ENCODE measurements around the gene KIF3C. TPM values are rescaled to one million over a fixed set of nuclear protein-coding genes. Genes with fewer than 3 reads are reported as not detected.

The KIF3C gene
- total and polyA plus RNA-seq, 2 experiments from 2014 or later = 8.4 to 10.9 TPM

DNA sequence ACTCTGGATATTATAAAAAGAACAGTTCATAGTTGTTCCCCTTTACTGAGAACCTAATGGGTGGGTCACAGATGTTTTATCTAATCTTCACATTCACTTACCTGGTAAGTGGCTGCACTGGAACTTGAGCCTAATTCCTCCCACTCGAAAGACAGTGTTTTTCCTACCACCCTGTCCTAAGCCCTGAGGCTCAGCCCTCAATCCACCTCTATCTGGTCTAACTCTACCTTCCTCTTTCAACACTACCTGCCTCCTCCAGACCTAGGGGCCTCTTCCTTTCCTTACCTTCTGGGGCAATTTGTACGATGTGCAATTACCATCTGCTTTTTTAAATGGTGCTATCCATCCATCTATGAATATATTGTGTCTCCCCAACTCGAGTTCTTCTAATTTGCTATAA, 9.7 kb upstream of the KIF3C start:
- Histone ChIP-seq H3K79me2 (no peaks in the 10 kb centered on the region), H4K20me1 (ENCODE audit: insufficient read depth, poor library complexity, severe bottlenecking) (no peaks in the 10 kb centered on the region), H3K4me2 (no peak overlapping the region), H3K4me1 (ENCODE audit: insufficient read depth) (no peaks in the 10 kb centered on the region), H3K9me3 (ENCODE audit: low read depth) (no peaks in the 10 kb centered on the region), H3K36me3 (replicated peaks; ENCODE audit: insufficient read depth, low read depth) (no peaks in the 10 kb centered on the region), H2AFZ (no peak overlapping the region), H3K27ac (no peak overlapping the region), H3K4me3 (no peak overlapping the region), H3K27me3 (no peaks in the 10 kb centered on the region), H3K9me2 (replicated peaks; ENCODE audit: insufficient read depth) (no peaks in the 10 kb centered on the region)
- TF ChIP-seq CTCF (IDR thresholded peaks at IDR 0.05; ENCODE audit: poor library complexity) = no peak
- 71% methylated on average over 3 of the region's 3 CpGs for WGBS (ENCODE audit: low lambda C conversion rate, missing lambda C conversion rate)
- no peak for DNase-seq (ENCODE audit: low spot score)

- Histone ChIP-seq H3K4me3 (no peak overlapping the region), H3K27me3 (no peaks in the 10 kb centered on the region), H3K4me1 (ENCODE audit: insufficient read depth) (no peaks in the 10 kb centered on the region), H4K20me1 (ENCODE audit: insufficient read depth, poor library complexity, severe bottlenecking) (no peaks in the 10 kb centered on the region), H3K36me3 (replicated peaks; ENCODE audit: insufficient read depth, low read depth) (no peaks in the 10 kb centered on the region), H3K9me2 (replicated peaks; ENCODE audit: insufficient read depth) (no peaks in the 10 kb centered on the region), H2AFZ (no peak overlapping the region), H3K27ac (no peak overlapping the region), H3K4me2 (no peak overlapping the region), H3K9me3 (ENCODE audit: low read depth) (no peaks in the 10 kb centered on the region), H3K79me2 (no peaks in the 10 kb centered on the region)
- TF ChIP-seq EZH2 (IDR thresholded peaks at IDR 0.05; ENCODE audit: borderline replicate concordance) = no peak
- TF ChIP-seq CTCF (IDR thresholded peaks at IDR 0.05; ENCODE audit: poor library complexity) = no peak
- TF ChIP-seq EZH2phosphoT487 (IDR thresholded peaks at IDR 0.05; ENCODE audit: low read depth, severe bottlenecking, unreplicated experiment) = no peak
- WGBS (ENCODE audit: low lambda C conversion rate, missing lambda C conversion rate) = 71% methylated on average over 4 of the region's 4 CpGs
- DNase-seq (ENCODE audit: low spot score) = no peak
Observed at GRCh38 chr2:25989154-25989553, 6.9 kb upstream of the KIF3C start.

- TF ChIP-seq CTCF (IDR thresholded peaks at IDR 0.05; ENCODE audit: poor library complexity) (no peak), EZH2 (IDR thresholded peaks at IDR 0.05; ENCODE audit: borderline replicate concordance) (no peak), EZH2phosphoT487 (IDR thresholded peaks at IDR 0.05; ENCODE audit: low read depth, severe bottlenecking, unreplicated experiment) (no peak)
- no peak overlapping the region for H2AFZ ChIP-seq
- no peaks in the 10 kb centered on the region for H3K4me1 ChIP-seq (ENCODE audit: insufficient read depth)
- no peaks in the 10 kb centered on the region for H3K27me3 ChIP-seq
- no peak for DNase-seq (ENCODE audit: low spot score)
- H3K36me3 ChIP-seq (replicated peaks; ENCODE audit: insufficient read depth, low read depth) = no peaks in the 10 kb centered on the region
- no peak overlapping the region for H3K4me3 ChIP-seq
- H3K79me2 ChIP-seq = no peaks in the 10 kb centered on the region
- H3K4me2 ChIP-seq = no peak overlapping the region
- no peaks in the 10 kb centered on the region for H3K9me2 ChIP-seq (replicated peaks; ENCODE audit: insufficient read depth)
- no peaks in the 10 kb centered on the region for H4K20me1 ChIP-seq (ENCODE audit: insufficient read depth, poor library complexity, severe bottlenecking)
- H3K27ac ChIP-seq = no peak overlapping the region
- 93% methylated on average over 9 of the region's 9 CpGs for WGBS (ENCODE audit: low lambda C conversion rate, missing lambda C conversion rate)
- H3K9me3 ChIP-seq (ENCODE audit: low read depth) = no peaks in the 10 kb centered on the region
Observed at GRCh38 chr2:25988134-25988533, 5.8 kb upstream of the KIF3C start.

GRCh38 chr2:25983735-25984134, 1.4 kb upstream of the KIF3C start:
- Histone ChIP-seq H3K4me2 (no peak overlapping the region), H3K9me3 (ENCODE audit: low read depth) (no peaks in the 10 kb centered on the region), H4K20me1 (ENCODE audit: insufficient read depth, poor library complexity, severe bottlenecking) (no peaks in the 10 kb centered on the region), H2AFZ (no peak overlapping the region), H3K4me1 (ENCODE audit: insufficient read depth) (peaks cover 16% of the 10 kb centered on the region), H3K79me2 (peaks cover 19% of the 10 kb centered on the region), H3K9me2 (replicated peaks; ENCODE audit: insufficient read depth) (no peaks in the 10 kb centered on the region), H3K27ac (no peak overlapping the region), H3K36me3 (replicated peaks; ENCODE audit: insufficient read depth, low read depth) (no peaks in the 10 kb centered on the region), H3K4me3 (no peak overlapping the region), H3K27me3 (no peaks in the 10 kb centered on the region)
- TF ChIP-seq CTCF (IDR thresholded peaks at IDR 0.05; ENCODE audit: poor library complexity) = no peak
- no peak for TF ChIP-seq EZH2 (IDR thresholded peaks at IDR 0.05; ENCODE audit: borderline replicate concordance)
- TF ChIP-seq EZH2phosphoT487 (IDR thresholded peaks at IDR 0.05; ENCODE audit: low read depth, severe bottlenecking, unreplicated experiment) = no peak
- DNase-seq (ENCODE audit: low spot score) = no peak

Data from hepatocyte (in vitro differentiated cells).